ENCODE data around the gene ABCC4.
A peak's percentile ranks its signal among the peaks of the same experiment; 100 is the strongest.

Gene ABCC4, protein sequence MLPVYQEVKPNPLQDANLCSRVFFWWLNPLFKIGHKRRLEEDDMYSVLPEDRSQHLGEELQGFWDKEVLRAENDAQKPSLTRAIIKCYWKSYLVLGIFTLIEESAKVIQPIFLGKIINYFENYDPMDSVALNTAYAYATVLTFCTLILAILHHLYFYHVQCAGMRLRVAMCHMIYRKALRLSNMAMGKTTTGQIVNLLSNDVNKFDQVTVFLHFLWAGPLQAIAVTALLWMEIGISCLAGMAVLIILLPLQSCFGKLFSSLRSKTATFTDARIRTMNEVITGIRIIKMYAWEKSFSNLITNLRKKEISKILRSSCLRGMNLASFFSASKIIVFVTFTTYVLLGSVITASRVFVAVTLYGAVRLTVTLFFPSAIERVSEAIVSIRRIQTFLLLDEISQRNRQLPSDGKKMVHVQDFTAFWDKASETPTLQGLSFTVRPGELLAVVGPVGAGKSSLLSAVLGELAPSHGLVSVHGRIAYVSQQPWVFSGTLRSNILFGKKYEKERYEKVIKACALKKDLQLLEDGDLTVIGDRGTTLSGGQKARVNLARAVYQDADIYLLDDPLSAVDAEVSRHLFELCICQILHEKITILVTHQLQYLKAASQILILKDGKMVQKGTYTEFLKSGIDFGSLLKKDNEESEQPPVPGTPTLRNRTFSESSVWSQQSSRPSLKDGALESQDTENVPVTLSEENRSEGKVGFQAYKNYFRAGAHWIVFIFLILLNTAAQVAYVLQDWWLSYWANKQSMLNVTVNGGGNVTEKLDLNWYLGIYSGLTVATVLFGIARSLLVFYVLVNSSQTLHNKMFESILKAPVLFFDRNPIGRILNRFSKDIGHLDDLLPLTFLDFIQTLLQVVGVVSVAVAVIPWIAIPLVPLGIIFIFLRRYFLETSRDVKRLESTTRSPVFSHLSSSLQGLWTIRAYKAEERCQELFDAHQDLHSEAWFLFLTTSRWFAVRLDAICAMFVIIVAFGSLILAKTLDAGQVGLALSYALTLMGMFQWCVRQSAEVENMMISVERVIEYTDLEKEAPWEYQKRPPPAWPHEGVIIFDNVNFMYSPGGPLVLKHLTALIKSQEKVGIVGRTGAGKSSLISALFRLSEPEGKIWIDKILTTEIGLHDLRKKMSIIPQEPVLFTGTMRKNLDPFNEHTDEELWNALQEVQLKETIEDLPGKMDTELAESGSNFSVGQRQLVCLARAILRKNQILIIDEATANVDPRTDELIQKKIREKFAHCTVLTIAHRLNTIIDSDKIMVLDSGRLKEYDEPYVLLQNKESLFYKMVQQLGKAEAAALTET (N-terminal part only)

DNA sequence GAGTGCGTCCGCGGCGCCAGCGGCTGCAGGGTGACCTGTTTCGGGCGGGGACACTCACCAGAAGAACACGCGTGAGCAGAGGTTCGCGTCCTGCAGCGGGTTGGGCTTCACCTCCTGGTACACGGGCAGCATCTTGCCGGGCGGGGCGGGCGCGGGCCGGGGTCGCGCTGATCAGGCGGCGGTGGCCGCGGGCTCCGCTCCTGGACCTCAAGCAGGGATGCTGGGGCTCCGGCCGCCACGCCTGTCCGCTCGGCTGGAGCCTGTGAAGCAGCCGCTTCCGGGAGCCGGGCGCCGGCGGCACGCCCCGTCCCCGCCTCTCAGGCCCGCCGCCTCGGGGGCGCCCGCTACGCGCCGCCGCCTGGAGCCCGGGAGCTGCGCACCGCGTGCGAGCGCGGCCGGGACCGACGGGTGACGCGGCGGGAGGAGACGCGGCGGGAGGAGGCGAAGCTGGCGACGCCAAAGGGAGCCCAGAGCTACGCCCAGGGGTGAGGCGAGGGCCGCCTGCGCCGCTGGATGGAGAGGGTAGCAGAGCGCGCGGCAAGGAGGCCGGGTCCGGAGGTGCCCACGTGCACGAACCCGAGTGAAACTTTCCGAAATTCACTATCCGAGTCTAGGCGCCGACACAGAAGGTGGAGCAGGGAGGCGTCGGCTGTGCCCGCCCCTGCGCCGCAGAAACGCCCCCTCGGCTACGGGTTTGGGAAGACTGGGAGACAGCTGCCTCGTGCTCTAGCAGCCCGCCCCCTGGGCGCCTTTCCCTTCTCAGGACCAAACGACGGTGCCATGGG, at the start of gene ABCC4:
TSS of gene ABCC4 (minus strand) at position 269 of the 785 bp plus-strand sequence. CDS start at position 132, 137 bp downstream.
- DNase-seq (ENCODE audit: low spot score) = peak; percentile 72

DNA sequence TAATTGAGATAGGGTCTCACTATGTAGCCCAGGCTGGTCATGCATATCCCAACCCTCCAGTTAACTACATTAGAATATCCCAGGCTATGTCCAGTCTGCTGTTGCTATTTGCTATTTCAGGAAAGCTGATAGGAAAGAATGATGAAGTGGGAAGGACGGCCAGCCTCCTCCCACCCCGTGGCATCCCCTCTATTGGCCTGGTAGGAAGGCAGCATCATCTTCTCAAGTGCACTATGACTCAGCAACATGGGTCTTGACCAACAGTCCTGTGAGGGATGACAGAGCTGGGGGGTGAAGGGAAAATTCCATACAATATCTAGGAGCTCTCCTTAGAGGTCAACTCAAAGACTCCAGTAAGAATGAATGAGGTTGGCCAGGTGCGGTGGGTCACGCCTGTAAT, 48.0 kb upstream of the ABCC4 start:
- DNase-seq (ENCODE audit: low spot score) = no peak

DNA sequence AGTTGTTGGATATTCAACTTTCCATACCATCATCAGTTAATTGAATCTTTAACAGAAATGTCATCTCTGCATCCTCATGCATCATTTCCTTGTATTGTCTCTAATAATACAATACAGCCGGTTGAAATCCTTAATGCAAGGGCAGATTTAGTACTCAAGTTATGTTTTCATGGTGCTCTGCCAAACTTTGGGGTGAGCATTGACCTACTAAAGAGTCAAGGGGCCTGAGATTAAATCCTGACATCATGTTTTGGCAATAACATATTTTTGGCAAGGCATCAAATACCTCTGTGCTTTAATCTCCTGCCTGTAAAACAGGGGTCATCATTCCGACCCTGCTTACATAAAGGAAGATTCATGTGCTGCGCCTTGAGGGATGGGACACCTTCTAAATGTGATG, 42.7 kb upstream of the ABCC4 start:
- DNase-seq (ENCODE audit: low spot score) = no peak

DNA sequence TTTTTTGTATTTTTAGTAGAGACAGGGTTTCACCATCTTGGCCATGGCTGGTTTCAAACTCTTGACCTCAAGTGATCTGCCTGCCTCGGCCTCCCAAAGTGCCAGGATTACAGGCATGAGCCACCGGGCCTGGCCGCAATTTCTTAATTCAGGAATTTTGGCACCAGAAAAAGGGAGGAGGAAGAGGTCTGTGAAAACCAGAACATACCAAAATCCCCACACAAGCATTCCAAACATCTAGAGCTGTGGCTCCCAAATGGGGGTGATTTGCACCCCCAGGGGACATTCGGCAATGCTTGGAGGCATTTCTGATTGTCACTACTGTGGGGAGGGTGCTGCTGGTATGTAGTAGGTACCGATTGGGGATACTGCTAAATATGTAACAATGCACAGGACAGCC, 40.2 kb upstream of the ABCC4 start:
- DNase-seq (ENCODE audit: low spot score) = no peak

DNA sequence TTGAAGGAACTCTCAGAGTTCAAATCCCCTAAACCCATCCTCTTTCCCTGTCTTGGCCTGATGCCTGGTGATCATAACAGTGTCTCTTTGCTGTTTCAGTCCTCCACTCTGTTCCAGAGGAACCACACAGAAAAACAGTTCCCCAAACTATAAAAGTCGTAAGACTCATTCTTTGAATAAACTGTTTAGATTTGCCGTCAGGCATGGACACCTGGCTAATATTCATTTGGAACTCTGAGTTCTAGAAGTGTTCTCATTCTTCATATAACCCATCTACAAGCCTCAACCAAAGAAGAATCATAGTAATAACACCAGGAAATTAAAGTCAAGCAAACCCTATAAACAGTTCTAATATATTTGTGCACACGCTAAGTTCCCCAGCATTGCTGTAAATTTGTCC, 37.7 kb upstream of the ABCC4 start:
- no peak for DNase-seq (ENCODE audit: low spot score)

DNA sequence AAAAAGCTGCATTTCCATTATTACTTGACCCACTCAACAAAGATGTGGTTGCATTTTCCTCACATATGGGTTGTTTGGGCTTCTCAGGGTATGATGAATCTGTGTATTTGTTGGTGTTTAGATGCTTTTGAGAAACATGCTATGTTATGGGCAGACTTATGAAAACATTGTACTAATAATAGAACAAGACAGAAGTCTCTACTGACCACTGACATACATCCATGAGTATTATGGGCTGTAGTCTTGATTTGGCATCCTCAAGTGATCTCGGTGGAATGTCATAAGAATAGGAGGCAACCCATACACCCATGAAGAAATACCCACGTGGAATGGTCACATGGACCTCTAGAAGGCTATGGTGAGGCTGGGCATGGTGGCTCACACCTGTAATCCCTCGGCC, 36.3 kb upstream of the ABCC4 start:
- DNase-seq (ENCODE audit: low spot score) = no peak

DNA sequence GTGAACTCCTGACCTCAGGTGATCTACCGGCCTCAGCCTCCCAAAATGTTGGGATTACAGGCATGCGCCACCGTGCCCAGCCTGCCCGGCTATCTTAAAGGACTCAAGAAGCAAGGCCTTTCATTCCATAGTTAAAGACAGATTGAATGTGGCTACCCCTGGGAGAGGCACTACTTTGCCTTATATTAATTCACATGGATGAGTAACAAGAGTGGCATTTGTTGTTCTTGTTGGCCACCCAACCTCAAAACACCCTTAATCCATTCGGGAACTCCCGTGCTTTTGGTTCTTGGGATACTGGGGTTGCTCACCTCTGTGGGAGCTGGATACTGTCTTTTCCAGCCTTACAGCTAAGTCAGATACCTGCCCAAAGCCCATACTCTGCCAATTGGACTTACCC, 34.4 kb upstream of the ABCC4 start:
- peak; percentile 55 for DNase-seq (ENCODE audit: low spot score)

DNA sequence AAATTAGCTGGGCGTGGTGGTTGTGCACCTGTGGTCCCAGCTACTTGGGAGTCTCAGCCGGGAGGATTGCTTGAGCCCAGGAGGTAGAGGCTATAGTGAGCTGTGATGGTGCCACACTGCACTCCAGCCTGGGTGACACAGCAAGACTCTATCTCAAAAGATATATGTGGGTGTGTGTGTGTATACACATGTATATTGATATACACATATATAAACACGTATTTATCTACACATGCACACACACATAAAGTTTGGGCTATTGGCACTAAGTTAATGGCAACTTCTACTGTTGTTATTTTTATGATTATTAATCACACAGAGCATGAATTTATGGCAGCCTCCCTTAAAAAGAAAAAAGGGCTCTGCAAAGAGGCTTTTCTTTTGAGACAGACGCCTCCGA, 27.1 kb upstream of the ABCC4 start:
- DNase-seq (ENCODE audit: low spot score) = no peak

DNA sequence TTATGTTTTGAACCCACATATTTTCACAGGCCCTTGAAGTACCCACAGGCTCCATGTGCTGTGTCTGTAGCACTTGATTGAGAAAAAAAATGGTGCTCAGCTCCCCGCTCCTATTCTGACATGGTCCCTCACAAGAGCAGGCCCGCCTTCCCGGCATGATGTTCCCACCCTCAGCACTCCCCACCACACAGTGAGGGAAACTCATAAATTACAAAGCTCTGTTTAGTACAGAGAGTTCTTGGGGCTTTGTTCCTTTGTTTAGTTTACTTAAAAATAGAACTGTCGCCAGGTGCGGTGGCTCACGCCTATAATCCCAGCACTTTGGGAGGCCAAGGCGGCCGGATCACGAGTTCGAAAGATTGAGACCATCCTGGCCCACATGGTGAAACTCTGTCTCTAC, 25.9 kb upstream of the ABCC4 start:
- DNase-seq (ENCODE audit: low spot score) = no peak

DNA sequence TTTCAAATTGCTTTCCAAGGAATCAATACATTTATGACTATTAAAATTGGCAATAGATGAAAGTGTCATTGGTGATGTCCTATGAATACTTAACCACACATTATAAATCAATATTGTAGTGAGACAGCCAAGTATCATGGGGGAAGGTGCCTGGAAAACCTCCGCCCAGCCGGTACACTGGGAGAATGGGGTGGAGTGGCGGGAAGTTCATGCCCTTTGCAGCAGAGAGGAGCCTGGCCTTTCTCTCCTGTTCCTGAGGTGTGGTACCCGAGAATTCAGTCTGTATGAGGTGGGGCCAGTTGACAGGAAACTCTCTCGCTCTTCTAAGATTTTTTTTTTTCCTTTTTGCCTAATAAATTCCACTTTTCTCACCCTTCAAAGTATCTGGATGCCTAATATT, 25.4 kb upstream of the ABCC4 start:
- no peak for DNase-seq (ENCODE audit: low spot score)

DNA sequence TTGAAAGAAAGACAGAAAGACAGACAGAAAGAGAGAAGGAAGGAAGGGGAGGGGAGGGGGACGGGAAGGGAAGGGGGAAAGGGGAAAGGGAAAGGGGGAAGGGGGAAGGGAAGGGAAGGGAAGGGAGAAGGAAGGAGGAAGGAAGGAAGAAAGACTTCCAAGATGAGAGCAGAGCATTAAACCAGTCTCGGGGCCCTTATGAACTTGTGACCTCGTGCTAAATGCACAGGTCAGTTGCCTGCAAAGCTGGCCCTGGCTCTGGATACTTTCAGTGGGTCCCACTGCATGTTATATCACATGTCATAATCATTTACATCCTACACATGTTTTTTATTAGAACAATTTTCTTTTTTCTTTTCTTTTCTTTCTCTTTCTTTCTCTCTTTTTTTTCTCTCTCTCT, 24.2 kb upstream of the ABCC4 start:
- DNase-seq (ENCODE audit: low spot score) = no peak

DNA sequence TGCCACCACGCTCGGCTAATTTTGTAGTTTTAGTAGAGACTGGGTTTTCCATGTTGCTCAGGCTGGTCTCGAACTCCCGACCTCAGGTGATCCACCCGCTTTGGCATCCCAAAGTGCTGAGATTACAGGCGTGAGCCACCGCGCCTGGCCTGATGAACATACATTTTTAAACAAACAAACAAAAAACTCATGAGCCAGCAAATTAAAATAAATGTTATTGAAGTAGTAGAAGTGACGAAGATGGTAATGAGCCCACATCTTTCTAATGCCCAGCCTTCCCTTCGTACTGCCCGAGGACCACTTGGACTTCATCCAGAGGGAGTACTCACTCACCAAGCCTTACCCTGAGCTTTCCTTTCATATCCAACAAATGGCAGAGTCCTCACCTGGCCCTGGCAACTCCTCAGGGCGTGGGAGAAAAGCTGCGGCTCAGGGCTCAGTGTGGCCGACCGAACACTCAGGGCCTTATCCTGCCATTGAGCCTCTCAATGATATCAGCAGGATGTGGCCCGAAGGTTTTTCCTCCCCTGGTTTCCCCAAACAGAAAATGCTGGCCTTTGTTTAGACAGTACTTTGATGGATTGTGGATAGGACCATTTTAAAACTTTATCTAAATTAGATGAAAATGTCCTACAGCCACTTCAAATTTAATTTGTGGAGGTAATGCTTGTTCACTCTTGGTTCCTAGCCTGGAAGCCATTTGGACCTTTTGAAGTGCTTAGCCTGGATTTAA, 22.8 kb upstream of the ABCC4 start:
- no peak for DNase-seq (ENCODE audit: low spot score)

DNA sequence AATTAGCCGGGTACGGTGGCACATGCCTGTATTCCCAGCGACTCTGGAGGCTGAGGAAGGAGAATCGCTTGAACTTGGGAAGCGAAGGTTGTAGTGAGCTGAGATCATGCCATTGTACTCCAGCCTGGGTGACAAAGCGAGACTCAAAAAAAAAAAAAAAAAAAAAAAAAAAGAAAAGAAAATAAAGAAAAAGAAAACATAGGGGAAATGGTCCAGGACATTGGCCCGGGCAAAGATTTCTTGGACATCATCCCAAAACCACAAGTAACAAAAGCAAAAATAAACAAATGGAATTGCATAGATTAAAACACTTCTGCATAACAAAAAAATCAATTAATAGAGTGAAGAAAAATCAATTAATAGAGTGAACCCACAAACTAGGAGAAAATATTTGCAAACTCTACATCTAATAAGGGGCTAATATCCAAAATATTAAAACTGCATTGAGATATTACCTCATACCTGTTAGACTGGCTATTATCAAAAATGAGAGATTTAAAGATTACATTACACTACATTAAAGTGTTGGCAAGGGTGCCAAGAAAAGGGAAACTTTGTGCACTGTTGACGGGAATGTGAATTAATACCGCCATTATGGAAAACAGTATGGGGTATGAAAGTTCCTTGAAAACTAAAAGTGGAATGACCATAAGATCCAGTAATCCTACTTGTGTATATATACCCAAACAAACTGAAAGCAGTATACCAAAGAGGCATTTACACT, 18.5 kb upstream of the ABCC4 start:
- no peak for DNase-seq (ENCODE audit: low spot score)

DNA sequence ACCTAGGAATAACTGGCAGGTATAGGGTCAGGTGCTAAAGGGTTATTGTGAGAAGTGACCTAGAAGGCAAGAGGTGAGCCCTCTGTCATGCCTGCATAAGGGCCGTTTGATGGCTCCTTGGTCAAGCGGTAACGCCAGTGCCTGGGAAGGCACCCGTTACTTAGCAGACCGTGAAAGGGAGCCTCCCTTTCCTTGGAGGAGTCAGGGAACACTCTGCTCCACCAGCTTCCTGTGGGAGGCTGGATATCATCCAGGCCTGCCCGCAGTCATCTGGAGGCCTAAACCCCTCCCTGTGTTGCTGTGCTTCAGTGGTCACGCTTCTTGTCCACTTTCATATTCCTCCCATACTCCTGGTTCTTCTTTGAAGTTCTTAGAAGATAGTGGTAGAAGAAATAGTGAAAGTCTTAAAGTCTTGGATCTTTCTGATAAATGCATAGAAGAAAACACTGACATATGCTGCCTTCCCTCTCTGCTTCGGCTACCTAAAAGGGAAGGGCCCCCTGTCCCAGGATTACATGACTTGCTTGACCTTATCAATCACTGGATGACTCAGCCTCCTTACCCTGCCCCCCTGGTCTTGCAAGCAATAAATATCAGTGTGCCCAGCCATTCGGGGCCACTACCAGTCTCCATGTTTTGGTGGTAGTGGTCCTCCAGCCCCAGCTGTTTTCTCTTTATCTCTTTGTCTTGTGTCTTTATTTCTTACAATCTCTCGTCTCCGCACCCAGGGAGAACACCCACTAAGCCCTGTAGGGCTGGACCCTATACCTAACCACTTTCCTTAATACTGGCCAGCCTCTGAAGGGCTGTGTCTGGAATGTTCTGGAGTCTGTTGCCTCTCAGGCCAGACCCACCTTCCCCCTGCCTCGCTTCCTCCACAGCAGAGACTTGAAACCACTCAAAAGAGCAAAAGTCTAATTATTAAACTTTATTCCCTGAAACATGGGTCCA, 16.1 kb upstream of the ABCC4 start:
- DNase-seq (ENCODE audit: low spot score) = no peak

DNA sequence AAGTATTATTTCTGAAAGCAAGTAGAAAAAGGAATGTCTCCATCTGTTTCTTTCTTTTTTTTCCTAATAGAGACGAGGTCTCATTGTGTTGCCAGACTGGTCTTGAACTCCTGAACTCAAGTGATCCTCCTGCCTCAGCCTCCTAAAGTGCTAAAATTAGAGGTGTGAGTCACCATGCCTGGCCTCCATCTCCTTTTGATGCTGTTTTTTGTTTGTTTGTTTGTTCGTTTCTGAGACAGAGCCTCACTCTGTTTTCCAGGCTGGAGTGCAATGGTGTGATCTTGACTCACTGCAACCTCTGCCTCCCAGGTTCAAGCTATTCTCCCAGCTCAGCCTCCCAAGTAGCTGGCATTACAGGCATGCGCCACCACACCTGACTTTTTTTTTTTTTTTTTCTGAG, 14.5 kb upstream of the ABCC4 start:
- no peak for DNase-seq (ENCODE audit: low spot score)

DNA sequence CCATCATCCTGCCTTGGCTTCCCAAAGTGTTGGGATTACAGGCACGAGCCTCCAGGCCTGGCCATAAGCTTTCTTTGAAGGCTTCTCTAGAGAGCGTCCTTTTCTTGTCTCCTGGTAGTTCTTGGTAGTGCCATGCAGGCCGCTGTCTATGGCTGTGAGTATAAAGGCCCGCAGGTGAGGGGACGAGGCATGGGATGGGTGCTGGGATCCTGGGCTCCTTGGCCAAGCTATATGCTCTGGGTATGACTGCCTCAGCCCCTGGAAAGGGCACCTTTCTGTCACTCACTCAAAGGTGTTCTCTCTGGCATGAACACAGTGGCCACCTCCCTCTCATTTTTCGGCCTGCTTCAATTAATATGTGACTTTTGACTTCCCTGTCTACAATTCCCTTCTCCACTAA, 6.3 kb upstream of the ABCC4 start:
- DNase-seq (ENCODE audit: low spot score) = no peak

DNA sequence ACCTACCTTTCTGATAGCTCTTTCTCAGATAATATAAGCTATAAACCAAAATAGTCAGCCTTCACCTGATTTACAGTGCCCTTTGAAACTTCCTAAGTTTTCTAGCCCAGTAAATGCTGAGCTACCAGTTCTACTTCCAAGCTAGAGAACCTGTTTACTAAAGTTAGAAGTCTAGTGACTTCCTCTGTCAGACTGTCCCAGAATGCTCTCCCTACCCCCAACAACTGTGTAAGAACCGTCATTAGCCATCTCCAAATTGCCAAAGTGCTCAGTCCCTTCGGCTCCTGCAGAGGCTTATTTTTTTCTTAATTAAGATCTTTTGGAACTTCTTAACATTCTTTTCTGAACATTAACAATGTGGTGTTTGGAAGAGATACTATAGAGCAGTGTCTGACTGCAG, 3.2 kb upstream of the ABCC4 start:
- no peak for DNase-seq (ENCODE audit: low spot score)

DNA sequence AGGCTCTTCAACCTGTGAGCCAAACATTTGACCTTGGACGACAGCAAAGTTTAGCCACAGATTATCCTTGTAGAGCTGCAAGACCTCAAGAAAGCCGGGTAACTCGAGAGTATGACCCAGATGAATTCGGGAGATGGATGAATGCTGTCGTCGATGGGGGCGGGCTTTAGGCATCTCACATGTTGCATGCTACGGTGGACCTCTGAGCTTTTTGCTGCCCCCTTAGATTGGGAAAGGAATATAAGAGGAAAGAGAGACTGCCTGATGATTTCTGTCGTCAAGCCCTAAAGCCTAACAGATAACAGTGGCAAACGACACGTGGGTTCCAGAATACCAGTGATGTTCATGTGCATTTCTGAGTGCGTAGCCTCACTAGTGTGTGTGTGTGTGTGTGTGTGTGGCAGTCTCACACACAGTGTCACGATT, 730 bp upstream of the ABCC4 start:
- DNase-seq (ENCODE audit: low spot score) = no peak

DNA sequence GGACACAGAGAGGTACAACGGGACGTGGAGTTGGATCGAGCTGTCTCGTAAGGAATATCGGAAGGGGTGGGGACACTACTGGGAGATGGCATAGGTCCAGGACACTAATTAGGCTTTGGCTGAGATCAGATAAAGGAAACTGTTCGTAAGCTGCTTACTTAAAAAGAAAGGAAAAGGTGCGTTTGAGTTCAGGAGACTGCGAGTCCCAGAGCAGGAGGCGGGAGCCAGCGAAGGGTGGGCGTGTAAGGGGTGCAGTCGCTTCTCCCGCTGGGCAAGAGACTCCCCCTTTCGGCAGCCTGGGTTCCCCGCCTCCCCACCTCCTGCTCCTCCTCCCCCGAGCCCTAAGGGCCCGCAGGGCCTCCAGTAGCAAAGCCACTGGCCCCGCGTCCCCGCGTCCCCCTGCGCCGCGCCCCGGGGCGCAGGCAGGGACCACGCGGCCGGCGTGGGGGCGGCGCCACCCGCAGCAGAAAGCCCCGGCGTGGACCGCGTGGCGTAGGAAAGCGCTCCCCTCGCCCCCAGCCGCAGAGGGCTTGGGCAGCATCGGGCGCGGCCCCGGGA, 547 bp downstream of the ABCC4 start:
- peak; percentile 47 for DNase-seq (ENCODE audit: low spot score)
